SK-N-SH treated with all-trans-retinoic acid at 6 μM for 48 hours (cell line): Measurements from ENCODE around the gene CASP1.
"Not testable (repeated sequence)": the region's sequence is repeated elsewhere in the genome, so short reads cannot be mapped to it uniquely, and the experiment has no call there.

Experiments
- ATAC-seq: fragments of 200-7000 bp; cut with Tn5 transposase; 3 replicates; pipeline ENCODE4 v1.9.1; 2020; ENCODE audit warnings: mild to moderate bottlenecking, moderate library complexity
- ARNTL ChIP-seq: fragments of 450-650 bp; formaldehyde crosslinking; IDR thresholded peaks from 2 replicates; pipeline ENCODE4 v1.5.0; 2020; ENCODE audit warnings: low read depth, mild to moderate bottlenecking, moderate library complexity, borderline replicate concordance
- BACH2 ChIP-seq: fragments of 250-450 bp; sonication (Bioruptor Pico); IDR thresholded peaks from 2 replicates; pipeline ENCODE4 v1.9.0; 2021; ENCODE audit warnings: mild to moderate bottlenecking, borderline replicate concordance
- CSDC2 ChIP-seq: fragments of 250-450 bp; sonication (Bioruptor Pico); IDR thresholded peaks from 2 replicates; pipeline ENCODE4 v1.5.0; 2020; ENCODE audit warnings: mild to moderate bottlenecking, moderate library complexity
- CSRNP3 ChIP-seq: fragments of 250-450 bp; sonication (Bioruptor Pico); IDR thresholded peaks from 2 replicates; pipeline ENCODE4 v1.5.1; 2021; ENCODE audit warnings: mild to moderate bottlenecking, moderate library complexity
- ESRRG ChIP-seq: fragments of 250-450 bp; sonication (Bioruptor Pico); IDR thresholded peaks from 2 replicates; pipeline ENCODE4 v1.6.1; 2021; ENCODE audit warnings: mild to moderate bottlenecking
- GLIS3 ChIP-seq: fragments of 250-450 bp; sonication (Bioruptor Pico); IDR thresholded peaks from 2 replicates; pipeline ENCODE4 v1.5.0; 2020; ENCODE audit warnings: mild to moderate bottlenecking, moderate library complexity
- ISL1 ChIP-seq: fragments of 250-450 bp; sonication (Bioruptor Pico); IDR thresholded peaks from 2 replicates; pipeline ENCODE4 v2.1.2; 2022; ENCODE audit warnings: mild to moderate bottlenecking, moderate library complexity
- PATZ1 ChIP-seq: fragments of 250-450 bp; sonication (Bioruptor Pico); IDR thresholded peaks from 2 replicates; pipeline ENCODE4 v1.8.0; 2020; ENCODE audit warnings: mild to moderate bottlenecking, moderate library complexity, borderline replicate concordance
- POU6F1 ChIP-seq: fragments of 250-450 bp; sonication (Bioruptor Pico); IDR thresholded peaks from 2 replicates; pipeline ENCODE4 v1.8.0; 2021; ENCODE audit warnings: low read depth, mild to moderate bottlenecking, moderate library complexity, borderline replicate concordance
- PPARA ChIP-seq: fragments of 250-450 bp; sonication (Bioruptor Pico); IDR thresholded peaks from 2 replicates; pipeline ENCODE4 v1.5.0; 2020; ENCODE audit warnings: mild to moderate bottlenecking, borderline replicate concordance
- RARB ChIP-seq: fragments of 250-450 bp; sonication (Bioruptor Pico); IDR thresholded peaks from 2 replicates; pipeline ENCODE4 v1.8.0; 2021; ENCODE audit warnings: mild to moderate bottlenecking, moderate library complexity
- SNAI2 ChIP-seq: fragments of 250-450 bp; sonication (Bioruptor Pico); IDR thresholded peaks from 2 replicates; pipeline ENCODE4 v1.5.0; 2020; ENCODE audit warnings: mild to moderate bottlenecking, moderate library complexity
- TCF4 ChIP-seq: fragments of 250-450 bp; sonication (Bioruptor Pico); IDR thresholded peaks from 2 replicates; pipeline ENCODE4 v1.8.0; 2021; ENCODE audit warnings: mild to moderate bottlenecking, moderate library complexity, borderline replicate concordance
- TSHZ2 ChIP-seq: fragments of 250-450 bp; sonication (Bioruptor Pico); IDR thresholded peaks from 2 replicates; pipeline ENCODE4 v1.5.0; 2020; ENCODE audit warnings: mild to moderate bottlenecking, moderate library complexity
- ZC3H10 ChIP-seq: fragments of 250-450 bp; sonication (Bioruptor Pico); IDR thresholded peaks from 2 replicates; pipeline ENCODE4 v1.5.1; 2021; ENCODE audit warnings: mild to moderate bottlenecking, moderate library complexity
- ZFP3 ChIP-seq: fragments of 250-450 bp; sonication (Bioruptor Pico); IDR thresholded peaks from 2 replicates; pipeline ENCODE4 v1.5.0; 2020; ENCODE audit warnings: mild to moderate bottlenecking, moderate library complexity
- ZFP30 ChIP-seq: fragments of 450-650 bp; formaldehyde crosslinking; IDR thresholded peaks from 2 replicates; pipeline ENCODE4 v1.5.0; 2022; ENCODE audit warnings: mild to moderate bottlenecking, moderate library complexity
- ZNF70 ChIP-seq: fragments of 450-650 bp; formaldehyde crosslinking; IDR thresholded peaks from 2 replicates; pipeline ENCODE4 v1.5.0; 2020; ENCODE audit warnings: mild to moderate bottlenecking, moderate library complexity
- ZNF8 ChIP-seq: fragments of 450-650 bp; formaldehyde crosslinking; IDR thresholded peaks from 2 replicates; pipeline ENCODE4 v1.5.0; 2020; ENCODE audit warnings: mild to moderate bottlenecking, moderate library complexity

CASP1 gene

DNA sequence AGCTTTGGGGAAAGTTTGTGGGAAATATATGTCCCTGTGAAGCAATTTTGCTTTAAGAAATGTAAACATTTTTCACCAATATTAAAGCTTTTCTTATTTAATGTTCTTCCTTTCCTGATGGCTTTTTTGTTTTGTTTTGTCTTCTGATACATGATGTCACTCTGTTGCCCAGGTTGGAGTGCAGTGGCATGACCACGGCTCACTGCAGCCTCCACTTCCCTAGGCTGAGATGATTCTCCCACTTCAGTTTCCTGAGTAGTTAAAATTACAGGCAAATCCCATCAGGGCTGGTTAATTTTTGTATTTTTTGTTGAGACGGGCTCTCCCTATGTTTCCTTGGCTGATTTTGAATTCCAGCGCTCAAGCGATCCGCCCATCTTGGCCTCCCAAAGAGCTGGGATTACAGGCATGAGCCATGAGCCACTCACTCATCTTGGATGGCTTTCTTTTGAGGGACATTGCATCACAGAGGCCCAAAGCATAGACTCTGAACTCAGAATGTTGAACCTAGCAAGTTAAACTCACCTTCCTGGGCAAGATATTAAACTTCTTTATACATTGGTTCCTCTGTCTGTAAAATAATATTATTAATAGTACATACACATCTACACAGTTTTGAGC is 10.8 kb upstream of the CASP1 start:
- TF ChIP-seq ZNF70 (CRISPR knock-in tag) (no peak), POU6F1 (CRISPR knock-in tag) (no peak), ESRRG (CRISPR knock-in tag) (no peak), SNAI2 (no peak), TCF4 (CRISPR knock-in tag) (no peak), ZNF8 (CRISPR knock-in tag) (no peak), PPARA (CRISPR knock-in tag) (no peak), ZFP30 (CRISPR knock-in tag) (no peak), ISL1 (CRISPR knock-in tag) (no peak), ARNTL (no peak)
- ATAC-seq = no peak

DNA sequence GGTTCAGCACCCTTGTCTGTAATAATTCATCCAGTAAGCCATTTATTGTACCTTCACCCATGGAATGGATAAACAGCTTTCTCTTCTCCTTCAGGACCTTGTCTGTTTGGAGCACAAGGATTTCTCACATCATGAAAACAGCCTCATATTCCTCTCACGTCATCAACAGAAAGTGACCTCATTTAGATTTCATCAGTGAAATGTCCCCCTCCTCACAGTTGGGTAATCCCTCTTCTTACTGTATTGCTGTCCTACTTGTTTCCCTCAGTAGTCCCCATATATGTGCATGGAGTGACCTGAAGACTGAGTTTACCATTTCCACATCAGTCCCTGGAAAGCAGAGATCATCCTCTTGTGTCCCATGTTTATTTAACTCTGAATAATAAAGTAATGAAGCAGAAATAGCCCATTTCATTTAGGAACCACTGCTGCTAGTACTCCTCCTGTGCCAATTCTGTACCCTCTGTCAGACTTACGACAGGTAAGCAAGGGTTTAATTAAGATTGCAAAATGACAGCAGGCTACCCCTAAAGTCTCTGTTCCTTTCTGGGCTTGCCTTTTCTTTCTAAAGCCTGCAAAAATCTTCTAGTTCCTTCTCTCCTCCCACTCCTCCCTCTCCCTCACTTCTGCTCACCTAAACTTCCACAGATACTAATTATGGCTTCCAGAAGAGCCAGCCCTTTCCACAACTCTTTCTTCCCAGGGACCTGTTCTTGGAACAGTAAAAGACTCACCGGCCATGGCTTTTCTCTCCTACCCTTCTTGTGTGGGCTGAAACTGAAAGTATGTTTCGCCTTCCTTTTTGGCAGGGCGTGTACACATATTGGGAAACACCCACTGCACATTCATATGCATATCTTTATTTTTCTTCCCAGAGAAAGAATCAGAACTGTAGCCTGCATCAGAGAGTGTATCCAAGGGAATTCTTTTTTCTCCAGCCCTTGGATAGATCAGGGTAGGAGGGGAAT is 9.9 kb upstream of the CASP1 start, which contains the start of gene CARD16:
Gene CARD16, minus strand, starts transcription at position 779 of the 968 bp plus-strand sequence. Its CDS starts 38 bp downstream, at position 741.
- ATAC-seq = not testable (repeated sequence)

GRCh38 chr11:105042178-105042577 is 7.2 kb upstream of the CASP1 start:
- ATAC-seq = no peak
- TF ChIP-seq POU6F1 (CRISPR knock-in tag) (no peak), PATZ1 (CRISPR knock-in tag) (no peak), PPARA (CRISPR knock-in tag) (no peak), ZFP30 (CRISPR knock-in tag) (no peak), GLIS3 (CRISPR knock-in tag) (no peak), SNAI2 (no peak), ISL1 (CRISPR knock-in tag) (no peak), ESRRG (CRISPR knock-in tag) (no peak), ZC3H10 (CRISPR knock-in tag) (no peak), ZNF8 (CRISPR knock-in tag) (no peak), ZNF70 (CRISPR knock-in tag) (no peak), CSRNP3 (no peak), ZFP3 (CRISPR knock-in tag) (no peak), CSDC2 (CRISPR knock-in tag) (no peak), RARB (CRISPR knock-in tag) (no peak), TSHZ2 (no peak), ARNTL (no peak), TCF4 (CRISPR knock-in tag) (no peak), BACH2 (no peak)
